SU-DHL-6 (cell line): ENCODE data around the gene BEND5.

Experiments used
- CTCF ChIP-seq: fragments of 200-600 bp; sonication (generic); IDR thresholded peaks from one replicate; pipeline ENCODE4 v1.5.1; 2017; ENCODE audit warnings: antibody characterized with exemption, mild to moderate bottlenecking, low read length, moderate library complexity; ENCODE audit not compliant: insufficient read depth, poor library complexity, severe bottlenecking
- EZH2phosphoT487 ChIP-seq: fragments of 200-600 bp; sonication (generic), shearing (Covaris generic); conservative IDR thresholded peaks from 2 replicates; pipeline ENCODE4 v1.6.1; 2018; ENCODE audit warnings: mild to moderate bottlenecking, antibody characterized with exemption, low read length, moderate library complexity, mixed read lengths

DNA sequence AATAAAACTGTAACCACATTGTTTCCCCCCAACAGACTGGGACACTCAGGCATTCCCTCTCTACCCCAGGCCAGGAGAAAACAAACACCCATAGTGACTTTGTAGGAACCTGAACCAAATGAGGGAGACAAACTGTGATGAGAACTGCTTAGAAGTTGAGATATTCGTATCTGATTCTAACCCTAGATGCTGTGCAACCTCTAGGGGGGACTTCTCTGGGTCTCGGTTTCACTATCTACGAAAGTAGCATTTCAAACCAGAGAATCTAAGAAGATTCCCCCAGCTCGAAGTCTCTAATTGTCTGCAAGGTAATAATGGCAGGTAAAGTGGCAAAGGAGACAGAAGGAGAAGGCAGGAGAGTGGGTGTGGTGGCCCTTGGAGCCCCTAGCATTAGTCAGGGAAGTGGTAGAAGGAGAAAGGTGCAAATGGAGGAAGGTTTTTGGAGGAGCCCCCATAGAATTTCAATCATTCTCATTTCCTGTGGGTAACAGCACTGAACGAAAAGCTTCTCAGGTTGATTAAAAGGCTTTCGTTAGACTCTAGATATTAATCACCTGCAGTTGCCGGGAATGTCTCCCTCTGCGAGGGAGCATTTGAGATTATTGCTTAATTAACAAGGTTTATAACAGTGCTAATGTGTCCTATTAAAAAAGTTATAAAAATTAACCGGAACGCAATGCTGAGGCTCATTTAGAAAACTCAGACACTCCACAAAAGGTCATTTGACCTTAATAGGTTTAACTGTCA is 46.4 kb downstream of the BEND5 start:
- TF ChIP-seq CTCF (no peak), EZH2phosphoT487 (no peak)
